SK-N-SH (cell line): ENCODE results near the gene C16orf54. TPM values are rescaled to one million over a fixed set of nuclear protein-coding genes. Genes with fewer than 3 reads are reported as not detected.

ENCODE experiments used
- CTCF ChIA-PET: fragments of 300-600, 350-600 bp; formaldehyde crosslinking; extraction: SDS; loops from one replicate; lab custom pipeline; 2021; lab: Yijun Ruan, JAX
- POLR2A ChIA-PET: fragments of 350-600 bp; sonication (Branson Sonifier 250); formaldehyde crosslinking; extraction: SDS; loops from one replicate; lab custom pipeline; 2020; ENCODE audit warnings: antibody characterized with exemption, inconsistent platforms; lab: Yijun Ruan, JAX
- DNase-seq: peaks from one replicate; pipeline ENCODE4 v3.0.0; 2012
- H2AFZ ChIP-seq: fragments of 200-600 bp; sonication (generic); 2 replicates; pipeline ENCODE4 v1.8.1; 2016; ENCODE audit warnings: antibody characterized with exemption, mild to moderate bottlenecking, low read depth
- H3F3A ChIP-seq: fragments of 200-600 bp; sonication (generic); replicated peaks from 2 replicates; pipeline ENCODE3; 2016; ENCODE audit warnings: antibody characterized with exemption, mild to moderate bottlenecking; ENCODE audit not compliant: insufficient read depth
- H3K27ac ChIP-seq, 2 experiments: fragments of 200-500 bp in 1 of 2; fragments of 200-600 bp in 1 of 2; sonication (Bioruptor generic) in 1 of 2; sonication (generic), shearing (Covaris generic) in 1 of 2; 2 replicates each; pipeline versions ENCODE4 v1.5.1 to v1.6.1; 2014 to 2016; ENCODE audit warnings: low read depth in 2 of 2, inconsistent platforms in 1 of 2, low read length in 1 of 2, mild to moderate bottlenecking in 1 of 2, mixed read lengths in 1 of 2
- H3K27me3 ChIP-seq: fragments of 200-600 bp; sonication (generic), shearing (Covaris generic); 2 replicates; pipeline ENCODE4 v1.6.1; 2016; ENCODE audit warnings: mixed run types; ENCODE audit not compliant: insufficient read depth
- H3K36me3 ChIP-seq, 2 experiments: fragments of 200-500 bp in 1 of 2; fragments of 200-600 bp in 1 of 2; sonication (Bioruptor generic) in 1 of 2; sonication (generic) in 1 of 2; replicated peaks in 1 of 2; 2 replicates each; pipeline versions ENCODE3 to v1.5.1; 2014 to 2016; ENCODE audit warnings: low read length in 1 of 2, mild to moderate bottlenecking in 1 of 2; ENCODE audit not compliant: insufficient read depth in 2 of 2, control insufficient read depth in 1 of 2
- H3K4me1 ChIP-seq, 2 experiments: fragments of 200-500 bp in 1 of 2; fragments of 200-600 bp in 1 of 2; sonication (Bioruptor generic) in 1 of 2; sonication (generic), shearing (Covaris generic) in 1 of 2; 2 replicates each; pipeline versions ENCODE4 v1.5.1 to v1.6.1; 2014 to 2016; ENCODE audit warnings: low read depth in 1 of 2, low read length in 1 of 2, mixed run types in 1 of 2; ENCODE audit not compliant: insufficient read depth in 2 of 2, control insufficient read depth in 1 of 2
- H3K4me2 ChIP-seq: fragments of 200-600 bp; sonication (generic), shearing (Covaris generic); 2 replicates; pipeline ENCODE4 v1.6.1; 2017; ENCODE audit warnings: mixed run types
- H3K4me3 ChIP-seq, 2 experiments: fragments of 200-500 bp in 1 of 2; fragments of 200-600 bp in 1 of 2; sonication (Bioruptor generic) in 1 of 2; sonication (generic), shearing (Covaris generic) in 1 of 2; 2 replicates each; pipeline versions ENCODE4 v1.5.1 to v1.8.1; 2014 to 2016; ENCODE audit warnings: low read depth in 2 of 2, inconsistent platforms in 1 of 2, low read length in 1 of 2, mild to moderate bottlenecking in 1 of 2, mixed read lengths in 1 of 2, moderate library complexity in 1 of 2
- H3K79me2 ChIP-seq: fragments of 200-600 bp; sonication (generic); 2 replicates; pipeline ENCODE4 v1.8.1; 2017; ENCODE audit warnings: mild to moderate bottlenecking; ENCODE audit not compliant: insufficient read depth
- H3K9ac ChIP-seq: fragments of 200-600 bp; sonication (generic); 2 replicates; pipeline ENCODE4 v1.6.1; 2017; ENCODE audit warnings: mixed run types
- H3K9me2 ChIP-seq: fragments of 200-600 bp; sonication (generic); 2 replicates; pipeline ENCODE4 v1.6.1; 2017; ENCODE audit warnings: mixed run types
- H3K9me3 ChIP-seq: fragments of 200-600 bp; sonication (generic); 2 replicates; pipeline ENCODE4 v1.6.1; 2017; ENCODE audit warnings: mixed run types, mild to moderate bottlenecking, moderate library complexity
- H4K20me1 ChIP-seq: fragments of 200-600 bp; sonication (generic); 2 replicates; pipeline ENCODE4 v1.6.1; 2017; ENCODE audit warnings: mild to moderate bottlenecking, mixed run types; ENCODE audit not compliant: insufficient read depth
- EP300 ChIP-seq, 2 experiments: IDR thresholded peaks; 2 replicates each; pipeline versions ENCODE4 v1.4.0 to v1.6.1; 2012; ENCODE audit warnings: borderline replicate concordance in 1 of 2, low read depth in 1 of 2, low read length in 1 of 2
- FOSL2 ChIP-seq: IDR thresholded peaks from 2 replicates; pipeline ENCODE4 v1.4.0; 2012; ENCODE audit warnings: low read depth, mild to moderate bottlenecking, moderate library complexity, borderline replicate concordance
- FOXM1 ChIP-seq: IDR thresholded peaks from 2 replicates; pipeline ENCODE4 v1.4.0; 2012; ENCODE audit warnings: low read depth, mild to moderate bottlenecking
- MEF2A ChIP-seq: IDR thresholded peaks from 2 replicates; pipeline ENCODE4 v1.4.0; 2012; ENCODE audit warnings: low read depth, borderline replicate concordance
- NFIC ChIP-seq: IDR thresholded peaks from 2 replicates; pipeline ENCODE4 v1.4.0; 2012; ENCODE audit warnings: borderline replicate concordance
- NRF1 ChIP-seq: IDR thresholded peaks from 2 replicates; pipeline ENCODE4 v1.6.1; 2012; ENCODE audit warnings: low read depth, mild to moderate bottlenecking, low read length
- RAD21 ChIP-seq: IDR thresholded peaks from 2 replicates; pipeline ENCODE4 v1.6.1; 2012; ENCODE audit warnings: mild to moderate bottlenecking, low read length
- SMC3 ChIP-seq: IDR thresholded peaks from 2 replicates; pipeline ENCODE4 v1.6.1; 2012; ENCODE audit warnings: low read depth, low read length, improper control_type of control experiment
- TEAD4 ChIP-seq: IDR thresholded peaks from 2 replicates; pipeline ENCODE4 v1.4.0; 2012; ENCODE audit warnings: mild to moderate bottlenecking, borderline replicate concordance; ENCODE audit not compliant: insufficient read depth
- YY1 ChIP-seq: IDR thresholded peaks from 2 replicates; pipeline ENCODE4 v1.4.0; 2012; ENCODE audit warnings: low read depth, mild to moderate bottlenecking
- WGBS: methylation state at CpG from one replicate; pipeline ENCODE4 v1.1.6; 2017; ENCODE audit warnings: low lambda C conversion rate; 5-methylcytosine and 5-hydroxymethylcytosine counted together
- polyA plus RNA-seq, 3 experiments: library from polyadenylated mRNA; depleted of rRNA; stranded (reverse); fragments of >200 nt; gene quantifications; 2 replicates each; pipeline ENCODE4 v1.2.3, GENCODE V29; 2012
- TF ChIP-seq, protein P1 (sequence below): IDR thresholded peaks from 2 replicates; pipeline ENCODE4 v1.4.0; 2012; ENCODE audit warnings: low read depth, borderline replicate concordance
- TF ChIP-seq, protein P2 (sequence below): IDR thresholded peaks from 2 replicates; pipeline ENCODE4; 2012
- TF ChIP-seq, protein P3 (sequence below): IDR thresholded peaks from 2 replicates; pipeline ENCODE4 v1.4.0; 2012; ENCODE audit warnings: low read depth
- TF ChIP-seq, protein P4 (sequence below): fragments of 150-350 bp; IDR thresholded peaks from 2 replicates; pipeline ENCODE4 v1.6.1; 2016; ENCODE audit warnings: mild to moderate bottlenecking, low read depth, low read length

The C16orf54 gene
- polyA plus RNA-seq, 1 of the 3 experiments (the other 2 are of a cell fraction), result not detected

DNA sequence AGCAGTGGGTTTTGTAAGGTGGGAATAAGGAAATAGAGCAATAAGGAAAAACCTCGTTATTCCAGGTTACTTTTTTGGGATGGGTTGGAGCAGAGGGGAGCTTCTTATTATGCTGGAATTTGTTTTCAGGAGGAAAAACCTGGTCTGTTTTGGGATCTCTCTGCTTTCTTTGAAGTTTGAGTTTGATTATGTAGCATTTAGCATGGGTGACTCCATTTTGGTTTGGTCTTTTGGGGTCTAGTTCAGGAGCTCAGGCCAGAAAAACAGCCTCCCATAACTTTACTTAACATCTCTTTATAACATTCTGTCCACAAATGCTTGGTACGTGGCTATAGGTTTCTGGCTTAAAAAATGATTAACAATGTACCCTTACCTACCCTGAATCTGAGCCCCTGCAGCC lies 23.7 kb upstream of the C16orf54 start:
- H2AFZ ChIP-seq, result no peak overlapping the region
- H3F3A ChIP-seq, result no peaks in the 10 kb centered on the region
- no peaks in the 10 kb centered on the region for H3K79me2 ChIP-seq
- H3K9ac ChIP-seq, result no peak overlapping the region
- no peaks in the 10 kb centered on the region for H4K20me1 ChIP-seq
- CTCF ChIA-PET, result interaction anchor here (1.0 kb wide), 1 partner anchor 21 kb away, joined by 5 read pairs; no protein-coding TSS in a partner anchor
- no peak overlapping the region for H3K4me2 ChIP-seq
- no peaks in the 10 kb centered on the region for H3K9me3 ChIP-seq
- POLR2A ChIA-PET, result no interaction called here
- TF ChIP-seq, protein P1, sequence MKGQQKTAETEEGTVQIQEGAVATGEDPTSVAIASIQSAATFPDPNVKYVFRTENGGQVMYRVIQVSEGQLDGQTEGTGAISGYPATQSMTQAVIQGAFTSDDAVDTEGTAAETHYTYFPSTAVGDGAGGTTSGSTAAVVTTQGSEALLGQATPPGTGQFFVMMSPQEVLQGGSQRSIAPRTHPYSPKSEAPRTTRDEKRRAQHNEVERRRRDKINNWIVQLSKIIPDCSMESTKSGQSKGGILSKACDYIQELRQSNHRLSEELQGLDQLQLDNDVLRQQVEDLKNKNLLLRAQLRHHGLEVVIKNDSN, result no peak
- TF ChIP-seq NFIC (no peak), YY1 (no peak)
- TF ChIP-seq, all 33 proteins: peak for 0
- Histone ChIP-seq H3K27me3 (no peaks in the 10 kb centered on the region; the same call in 1 of the 2 replicates), H3K9me2 (no peaks in the 10 kb centered on the region), H3K36me3 (no peaks in the 10 kb centered on the region), H3K4me1 (no peaks in the 10 kb centered on the region), H3K27ac (no peak overlapping the region), H3K4me3 (no peak overlapping the region)
- 57% methylated on average over 2 of the region's 2 CpGs for WGBS
- no peak for DNase-seq

DNA sequence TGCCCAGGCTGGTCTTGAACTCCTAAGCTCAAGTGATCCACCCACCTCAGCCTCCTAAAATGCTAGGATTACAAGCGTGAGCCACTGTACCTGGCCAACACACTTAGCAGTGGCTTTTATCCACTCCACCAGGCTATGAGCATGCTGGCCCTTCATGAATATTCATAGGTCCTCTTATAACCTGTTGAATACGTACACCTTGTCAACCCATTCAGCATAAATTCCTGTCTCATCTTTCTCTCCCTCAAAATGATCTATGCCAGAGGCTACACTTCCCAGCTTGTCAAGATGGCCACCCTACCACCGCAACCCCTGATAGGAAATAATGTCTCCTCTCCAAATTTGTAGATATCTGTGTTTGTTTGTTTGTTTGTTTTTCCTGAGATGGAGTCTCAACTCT lies 21.3 kb upstream of the C16orf54 start:
- Histone ChIP-seq H3K27ac (no peak overlapping the region), H3K4me1 (no peaks in the 10 kb centered on the region)
- 85% methylated on average over 3 of the region's 3 CpGs for WGBS

More for the DNA sequence above, 21.3 kb upstream of the C16orf54 start:
- CTCF ChIA-PET, result no interaction called here
- Histone ChIP-seq H3K4me3 (no peak overlapping the region), H3K36me3 (no peaks in the 10 kb centered on the region), H3F3A (no peaks in the 10 kb centered on the region), H3K4me2 (no peak overlapping the region), H3K27me3 (no peaks in the 10 kb centered on the region; the same call in 1 of the 2 replicates), H2AFZ (no peak overlapping the region), H3K9me3 (no peaks in the 10 kb centered on the region), H3K9me2 (no peaks in the 10 kb centered on the region), H3K9ac (no peak overlapping the region), H3K79me2 (no peaks in the 10 kb centered on the region), H4K20me1 (no peaks in the 10 kb centered on the region)
- DNase-seq, result no peak
- TF ChIP-seq, protein P2, sequence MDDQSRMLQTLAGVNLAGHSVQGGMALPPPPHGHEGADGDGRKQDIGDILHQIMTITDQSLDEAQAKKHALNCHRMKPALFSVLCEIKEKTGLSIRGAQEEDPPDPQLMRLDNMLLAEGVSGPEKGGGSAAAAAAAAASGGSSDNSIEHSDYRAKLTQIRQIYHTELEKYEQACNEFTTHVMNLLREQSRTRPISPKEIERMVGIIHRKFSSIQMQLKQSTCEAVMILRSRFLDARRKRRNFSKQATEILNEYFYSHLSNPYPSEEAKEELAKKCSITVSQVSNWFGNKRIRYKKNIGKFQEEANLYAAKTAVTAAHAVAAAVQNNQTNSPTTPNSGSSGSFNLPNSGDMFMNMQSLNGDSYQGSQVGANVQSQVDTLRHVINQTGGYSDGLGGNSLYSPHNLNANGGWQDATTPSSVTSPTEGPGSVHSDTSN, result no peak
- TF ChIP-seq SMC3, result no peak
- TF ChIP-seq FOXM1, result no peak
- no peak for TF ChIP-seq RAD21
- TF ChIP-seq NRF1, result no peak
- TF ChIP-seq TEAD4, result no peak
- TF ChIP-seq, protein P3, sequence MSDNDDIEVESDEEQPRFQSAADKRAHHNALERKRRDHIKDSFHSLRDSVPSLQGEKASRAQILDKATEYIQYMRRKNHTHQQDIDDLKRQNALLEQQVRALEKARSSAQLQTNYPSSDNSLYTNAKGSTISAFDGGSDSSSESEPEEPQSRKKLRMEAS, result no peak
- TF ChIP-seq MEF2A, result no peak
- TF ChIP-seq EP300 (IDR thresholded peaks at IDR 0.05; ENCODE audit: borderline replicate concordance in 1 of 2, low read depth in 1 of 2, low read length in 1 of 2), result no peak
- TF ChIP-seq, protein P4, sequence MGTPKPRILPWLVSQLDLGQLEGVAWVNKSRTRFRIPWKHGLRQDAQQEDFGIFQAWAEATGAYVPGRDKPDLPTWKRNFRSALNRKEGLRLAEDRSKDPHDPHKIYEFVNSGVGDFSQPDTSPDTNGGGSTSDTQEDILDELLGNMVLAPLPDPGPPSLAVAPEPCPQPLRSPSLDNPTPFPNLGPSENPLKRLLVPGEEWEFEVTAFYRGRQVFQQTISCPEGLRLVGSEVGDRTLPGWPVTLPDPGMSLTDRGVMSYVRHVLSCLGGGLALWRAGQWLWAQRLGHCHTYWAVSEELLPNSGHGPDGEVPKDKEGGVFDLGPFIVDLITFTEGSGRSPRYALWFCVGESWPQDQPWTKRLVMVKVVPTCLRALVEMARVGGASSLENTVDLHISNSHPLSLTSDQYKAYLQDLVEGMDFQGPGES, result no peak
- TF ChIP-seq FOSL2, result no peak
- POLR2A ChIA-PET, result no interaction called here
